Astrocyte (in vitro differentiated cells and primary cell): Measurements from ENCODE around the gene SLC15A1. TPM values are rescaled to one million over a fixed set of nuclear protein-coding genes. Genes with fewer than 3 reads are reported as not detected.
A peak's percentile ranks its signal among the peaks of the same experiment; 100 is the strongest.

Experiments used
- DNase-seq: peaks from one replicate; pipeline ENCODE4 v3.0.0-alpha.2; 2010; ENCODE audit warnings: low read depth
- FAIRE-seq: peaks from 2 replicates; lab custom pipeline; 2011; peaks lifted over from hg19 to GRCh38; lab: Jason Lieb, UNC
- H2AFZ ChIP-seq: 2 replicates; pipeline ENCODE4 v1.6.0; 2012; ENCODE audit warnings: low read depth, low read length, inconsistent platforms
- H3K27ac ChIP-seq: 2 replicates; pipeline ENCODE4 v1.5.1; 2011; ENCODE audit warnings: low read depth, low read length, inconsistent platforms
- H3K27me3 ChIP-seq: 2 replicates; pipeline ENCODE4 v1.6.0; 2011; ENCODE audit warnings: low read length, inconsistent platforms; ENCODE audit not compliant: insufficient read depth
- H3K36me3 ChIP-seq: 2 replicates; pipeline ENCODE4 v1.5.1; 2011; ENCODE audit warnings: low read length, inconsistent platforms; ENCODE audit not compliant: insufficient read depth
- H3K4me1 ChIP-seq: 2 replicates; pipeline ENCODE4 v1.5.1; 2011; ENCODE audit warnings: low read length, inconsistent platforms; ENCODE audit not compliant: insufficient read depth
- H3K4me2 ChIP-seq: 2 replicates; pipeline ENCODE4 v1.6.0; 2012; ENCODE audit warnings: low read length, inconsistent platforms
- H3K4me3 ChIP-seq: 2 replicates; pipeline ENCODE4 v1.5.1; 2011; ENCODE audit warnings: low read depth, mild to moderate bottlenecking, low read length, inconsistent platforms; ENCODE audit not compliant: insufficient read depth
- H3K79me2 ChIP-seq: 2 replicates; pipeline ENCODE4 v1.6.0; 2012; ENCODE audit warnings: mild to moderate bottlenecking, low read length, inconsistent platforms; ENCODE audit not compliant: insufficient read depth
- H3K9ac ChIP-seq: 2 replicates; pipeline ENCODE4 v1.6.0; 2012; ENCODE audit warnings: mild to moderate bottlenecking, low read length, inconsistent platforms
- H3K9me3 ChIP-seq: 2 replicates; pipeline ENCODE4 v1.5.1; 2012; ENCODE audit warnings: low read depth, mild to moderate bottlenecking, low read length, inconsistent platforms; ENCODE audit not compliant: insufficient read depth
- H4K20me1 ChIP-seq: 2 replicates; pipeline ENCODE4 v1.6.0; 2012; ENCODE audit warnings: low read length, inconsistent platforms; ENCODE audit not compliant: insufficient read depth
- H3K27ac Mint-ChIP-seq: one replicate; pipeline ENCODE4 v1.8.0; 2021; ENCODE audit warnings: mild to moderate bottlenecking, mixed read lengths; ENCODE audit not compliant: unreplicated experiment
- H3K27me3 Mint-ChIP-seq: one replicate; pipeline ENCODE4 v1.8.0; 2021; ENCODE audit warnings: low read depth, mixed read lengths; ENCODE audit not compliant: unreplicated experiment
- H3K36me3 Mint-ChIP-seq: one replicate; pipeline ENCODE4 v1.8.0; 2021; ENCODE audit warnings: low read depth, mixed read lengths; ENCODE audit not compliant: unreplicated experiment
- H3K4me1 Mint-ChIP-seq: one replicate; pipeline ENCODE4 v1.8.0; 2021; ENCODE audit warnings: low read depth, mixed read lengths; ENCODE audit not compliant: unreplicated experiment
- H3K4me3 Mint-ChIP-seq: one replicate; pipeline ENCODE4 v1.8.0; 2021; ENCODE audit warnings: mild to moderate bottlenecking, moderate library complexity, mixed read lengths; ENCODE audit not compliant: unreplicated experiment
- H3K9me3 Mint-ChIP-seq: one replicate; pipeline ENCODE4 v1.8.0; 2021; ENCODE audit warnings: mild to moderate bottlenecking, mixed read lengths; ENCODE audit not compliant: unreplicated experiment
- CTCF ChIP-seq: IDR thresholded peaks from 2 replicates; pipeline ENCODE4 v1.5.1; 2011; ENCODE audit warnings: low read depth, mild to moderate bottlenecking, inconsistent platforms, low read length, moderate library complexity; ENCODE audit not compliant: insufficient read depth
- EZH2 ChIP-seq: IDR thresholded peaks from 2 replicates; pipeline ENCODE4 v1.6.1; 2012; ENCODE audit warnings: mild to moderate bottlenecking, low read length, inconsistent platforms; ENCODE audit not compliant: insufficient read depth
- total RNA-seq: library from RNA; stranded (reverse); gene quantifications from 2 replicates; pipeline ENCODE4 v1.2.1, GENCODE V29; 2021

Gene SLC15A1
- total RNA-seq, 1 donor from 2014 or later, result not detected

GRCh38 chr13:98652721-98653462, 99.6 kb downstream of the SLC15A1 start:
- Histone ChIP-seq H3K4me2 (no peak overlapping the region), H3K27ac (no peak overlapping the region), H4K20me1 (no peaks in the 10 kb centered on the region), H3K36me3 (no peaks in the 10 kb centered on the region), H3K4me1 (no peaks in the 10 kb centered on the region), H3K9me3 (no peaks in the 10 kb centered on the region), H3K27me3 (no peaks in the 10 kb centered on the region), H2AFZ (peak overlapping the region; percentile 35), H3K9ac (no peak overlapping the region), H3K4me3 (no peak overlapping the region), H3K79me2 (no peaks in the 10 kb centered on the region)
- Mint-ChIP-seq H3K4me3 (no peak overlapping the region), H3K36me3 (no peaks in the 10 kb centered on the region), H3K9me3 (peaks cover 2% of the 10 kb centered on the region), H3K27me3 (peaks cover 12% of the 10 kb centered on the region), H3K27ac (peak overlapping the region; percentile 43), H3K4me1 (no peaks in the 10 kb centered on the region)
- no peak for TF ChIP-seq EZH2
- TF ChIP-seq CTCF, result no peak
- FAIRE-seq (no peak), DNase-seq (no peak)

- Mint-ChIP-seq H3K9me3 (no peaks in the 10 kb centered on the region), H3K4me1 (no peaks in the 10 kb centered on the region), H3K27ac (no peak overlapping the region), H3K4me3 (no peak overlapping the region), H3K36me3 (no peaks in the 10 kb centered on the region), H3K27me3 (peaks cover 12% of the 10 kb centered on the region)
- H3K4me3 ChIP-seq, result no peak overlapping the region
- H3K79me2 ChIP-seq, result no peaks in the 10 kb centered on the region
- no peaks in the 10 kb centered on the region for H3K4me1 ChIP-seq
- H3K4me2 ChIP-seq, result no peak overlapping the region
- DNase-seq (no peak), FAIRE-seq (no peak)
- H3K36me3 ChIP-seq, result no peaks in the 10 kb centered on the region
- no peak overlapping the region for H3K9ac ChIP-seq
- H3K27ac ChIP-seq, result no peak overlapping the region
- no peaks in the 10 kb centered on the region for H3K27me3 ChIP-seq
- no peak for TF ChIP-seq CTCF
- TF ChIP-seq EZH2, result no peak
- no peaks in the 10 kb centered on the region for H3K9me3 ChIP-seq
- H2AFZ ChIP-seq, result no peak overlapping the region
- no peaks in the 10 kb centered on the region for H4K20me1 ChIP-seq
Observed at GRCh38 chr13:98652276-98652675, 100.2 kb downstream of the SLC15A1 start.

- H3K4me1 ChIP-seq, result no peaks in the 10 kb centered on the region
- no peak for DNase-seq
- no peak overlapping the region for H3K4me2 ChIP-seq
- no peak overlapping the region for H3K4me3 Mint-ChIP-seq
- H3K4me3 ChIP-seq, result no peak overlapping the region
- H3K27me3 Mint-ChIP-seq, result peaks cover 12% of the 10 kb centered on the region
- H3K36me3 Mint-ChIP-seq, result no peaks in the 10 kb centered on the region
- no peaks in the 10 kb centered on the region for H3K9me3 Mint-ChIP-seq
- H4K20me1 ChIP-seq, result no peaks in the 10 kb centered on the region
- no peaks in the 10 kb centered on the region for H3K9me3 ChIP-seq
- H3K9ac ChIP-seq, result no peak overlapping the region
- no peaks in the 10 kb centered on the region for H3K36me3 ChIP-seq
- H3K27me3 ChIP-seq, result no peaks in the 10 kb centered on the region
- no peak for TF ChIP-seq CTCF
- TF ChIP-seq EZH2, result no peak
- H2AFZ ChIP-seq, result no peak overlapping the region
- H3K4me1 Mint-ChIP-seq, result no peaks in the 10 kb centered on the region
- H3K79me2 ChIP-seq, result no peaks in the 10 kb centered on the region
- no peak overlapping the region for H3K27ac Mint-ChIP-seq
- no peak overlapping the region for H3K27ac ChIP-seq
- FAIRE-seq, result no peak
Observed at GRCh38 chr13:98651744-98652143, 100.7 kb downstream of the SLC15A1 start.
